ENCODE measurements around the gene C1orf185.
"Not testable (repeated sequence)": the region's sequence is repeated elsewhere in the genome, so short reads cannot be mapped to it uniquely, and the experiment has no call there.

C1orf185 gene

DNA sequence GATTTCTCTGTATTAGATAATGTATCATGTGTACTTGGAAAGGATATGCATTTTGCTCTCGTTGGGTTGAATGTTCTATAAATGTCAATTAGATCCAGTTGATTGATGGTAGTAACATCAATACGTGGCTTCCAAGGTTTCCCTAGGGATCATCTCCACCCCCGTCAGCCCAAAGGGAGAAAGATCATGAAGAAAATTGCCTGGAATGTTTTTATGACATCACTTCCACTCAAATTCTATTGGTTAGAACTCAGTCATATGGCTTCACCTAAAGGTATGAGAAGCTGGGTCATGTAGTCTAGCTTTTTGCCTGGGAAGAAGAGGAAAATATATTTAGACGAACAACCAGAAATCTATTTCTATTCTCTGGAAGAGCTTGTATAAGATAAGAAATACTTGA lies at the start of gene C1orf185:
TSS of gene C1orf185 (plus strand) at position 253 of the 400 bp plus-strand sequence. CDS start at position 259, 6 bp downstream.
- DNase-seq = no peak

DNA sequence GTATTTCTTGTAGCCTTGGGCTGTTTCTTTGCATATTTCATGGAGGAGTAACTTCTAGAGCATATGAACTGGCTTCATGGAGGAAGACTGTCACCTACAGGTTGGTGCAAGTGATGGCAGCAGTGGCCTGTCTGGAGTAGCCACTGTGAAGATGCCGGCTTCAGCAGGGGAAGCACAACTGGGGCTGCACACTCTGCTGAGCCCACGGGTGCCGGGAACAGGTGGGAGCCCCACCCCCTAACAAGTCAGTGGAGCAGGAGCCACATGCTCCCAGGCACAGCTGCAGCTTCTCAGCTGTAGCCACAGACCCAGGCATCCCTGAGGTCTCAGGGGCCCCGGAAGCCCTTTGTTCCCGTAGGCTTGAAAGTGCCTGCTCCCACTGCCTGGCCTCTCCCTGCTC lies 43.2 kb upstream of the C1orf185 start:
- peak; percentile 10 for DNase-seq

GRCh38 chr1:51061231-51061918 lies 40.7 kb upstream of the C1orf185 start:
- DNase-seq = no peak

DNA sequence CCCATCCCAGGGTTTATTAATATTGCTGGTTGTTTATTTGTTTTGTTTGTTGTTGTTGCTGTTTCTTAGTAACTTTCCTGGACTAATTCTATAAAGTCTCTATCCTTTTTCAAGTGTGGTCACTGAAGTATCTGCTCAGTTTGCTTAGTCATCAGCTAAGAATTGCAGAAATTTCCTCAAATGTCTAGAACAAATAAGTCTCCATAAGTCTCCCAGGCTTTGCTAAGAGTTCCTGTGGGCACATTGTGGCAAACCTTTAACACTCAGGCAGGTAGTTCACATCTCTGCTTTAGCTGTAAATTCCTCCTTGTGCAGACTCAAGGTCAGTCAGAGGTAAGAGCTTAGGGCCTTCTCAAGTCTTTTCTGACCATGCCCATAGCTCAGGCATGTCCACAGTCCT lies 38.9 kb upstream of the C1orf185 start:
- DNase-seq = no peak

DNA sequence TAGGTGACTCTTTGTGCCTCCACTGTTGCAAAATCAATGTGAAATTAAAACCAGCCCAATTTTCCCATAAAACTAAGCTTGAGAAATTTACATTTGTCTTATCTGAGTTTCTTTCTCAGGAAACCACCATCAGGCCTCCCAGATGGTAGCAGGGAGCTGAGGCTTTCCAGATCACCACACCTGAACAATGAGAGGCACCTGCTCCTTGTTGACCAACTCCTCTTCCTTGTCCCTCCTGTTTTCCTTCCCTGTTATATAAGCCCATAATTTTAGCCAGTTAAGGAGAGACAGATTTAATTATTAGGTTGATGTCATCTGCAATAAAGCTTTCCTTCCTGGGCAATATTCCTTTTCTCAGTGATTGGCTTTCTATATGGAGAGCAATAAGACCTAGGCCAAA lies 32.0 kb upstream of the C1orf185 start:
- DNase-seq = no peak

DNA sequence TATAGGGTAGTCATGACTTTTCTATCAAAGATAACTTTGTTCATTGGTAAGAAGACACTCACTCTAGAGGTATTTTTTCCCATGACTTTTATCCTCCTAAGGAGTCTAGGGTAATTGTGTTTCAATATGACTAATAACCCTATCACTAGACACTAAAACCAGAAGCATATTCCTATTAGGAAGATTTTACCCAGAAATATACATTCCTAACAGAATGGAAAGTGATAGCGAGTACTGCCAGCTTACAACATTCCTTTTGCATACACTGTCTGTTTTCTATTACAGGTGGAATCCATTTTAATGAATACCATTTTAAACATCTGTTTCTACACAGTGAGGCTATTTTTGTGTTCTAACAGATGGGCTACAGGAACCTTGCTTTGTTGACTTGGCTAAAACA lies 31.4 kb upstream of the C1orf185 start:
- no peak for DNase-seq

- no peak for DNase-seq
Measured at GRCh38 chr1:51071291-51072042, 30.6 kb upstream of the C1orf185 start.

GRCh38 chr1:51072043-51072439 lies 30.0 kb upstream of the C1orf185 start:
- DNase-seq = no peak

- no peak for DNase-seq
Measured at GRCh38 chr1:51072651-51073050, 29.4 kb upstream of the C1orf185 start.

DNA sequence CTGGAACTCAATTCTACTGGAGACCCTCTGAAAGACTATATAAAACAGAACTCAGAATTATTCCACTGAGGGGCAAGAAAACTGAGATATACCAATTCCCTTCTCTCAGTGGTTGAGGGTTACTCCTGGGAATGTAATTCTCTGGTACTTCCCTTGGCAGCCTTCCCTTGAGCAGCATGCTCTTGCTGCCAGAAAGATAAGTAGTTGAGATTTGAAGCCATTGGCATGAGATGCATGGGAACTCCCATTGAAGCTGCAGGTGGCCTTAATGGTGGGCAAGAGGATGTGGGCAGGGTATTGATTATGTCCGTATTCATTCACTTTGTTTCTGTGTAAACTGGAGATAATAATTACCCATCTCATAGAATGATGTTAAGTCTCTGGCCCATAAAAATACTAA lies 28.6 kb upstream of the C1orf185 start:
- no peak for DNase-seq

- no peak for DNase-seq
Measured at GRCh38 chr1:51086496-51087271, 15.3 kb upstream of the C1orf185 start.

DNA sequence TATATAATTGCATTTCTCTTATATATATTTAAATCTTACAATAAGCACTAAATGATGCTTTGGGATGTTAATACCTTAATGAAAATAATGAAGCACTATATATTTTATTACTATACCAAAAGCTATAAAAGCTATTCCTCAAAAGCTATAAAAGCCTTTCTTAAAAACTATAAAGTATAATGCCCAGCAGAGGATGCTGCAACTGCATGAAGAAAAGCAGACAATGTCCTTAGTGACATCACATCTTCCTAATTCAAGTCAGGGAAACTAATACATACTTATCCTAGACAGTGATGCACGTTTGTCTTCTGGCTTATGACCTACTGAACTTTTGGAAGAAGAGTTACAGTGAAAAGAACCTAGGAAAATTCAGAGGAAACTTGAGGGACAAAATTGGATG lies 13.6 kb upstream of the C1orf185 start:
- no peak for DNase-seq

DNA sequence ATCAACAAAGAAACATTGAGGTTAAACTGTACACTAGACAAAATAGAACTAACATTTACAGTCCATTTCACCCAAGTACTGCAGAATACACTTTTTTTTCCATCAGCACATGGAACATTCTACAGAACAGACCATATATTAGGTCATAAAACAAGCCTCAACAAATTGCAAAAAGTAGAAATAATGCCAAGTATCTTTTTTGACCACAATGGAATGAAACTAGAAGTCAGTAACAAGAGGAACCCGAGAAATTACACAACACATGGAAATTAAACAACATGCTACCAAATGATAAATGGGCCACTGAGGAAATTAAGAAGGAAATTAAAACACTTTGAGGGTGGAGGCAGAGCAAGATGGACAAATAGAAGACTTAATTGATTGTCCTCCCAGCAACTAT lies 8.4 kb upstream of the C1orf185 start:
- no peak for DNase-seq

DNA sequence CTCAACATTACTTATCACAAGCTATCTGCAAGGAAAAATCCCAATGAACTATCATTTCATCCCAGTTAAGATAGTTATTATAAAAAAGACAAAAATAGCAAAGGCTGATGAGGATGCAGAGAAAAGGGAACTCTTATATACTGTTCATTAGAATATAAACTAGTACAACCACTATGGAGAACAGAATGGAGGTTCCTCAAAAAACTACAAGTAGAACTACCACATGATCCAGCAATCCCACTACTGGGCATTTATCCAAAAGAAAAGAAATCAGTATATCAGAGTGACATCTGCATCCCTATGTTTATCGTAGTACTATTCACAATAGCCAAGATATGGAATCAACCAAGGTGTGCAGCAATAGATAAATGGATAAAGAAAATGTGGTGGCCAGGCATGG lies 4.9 kb upstream of the C1orf185 start:
- no peak for DNase-seq

DNA sequence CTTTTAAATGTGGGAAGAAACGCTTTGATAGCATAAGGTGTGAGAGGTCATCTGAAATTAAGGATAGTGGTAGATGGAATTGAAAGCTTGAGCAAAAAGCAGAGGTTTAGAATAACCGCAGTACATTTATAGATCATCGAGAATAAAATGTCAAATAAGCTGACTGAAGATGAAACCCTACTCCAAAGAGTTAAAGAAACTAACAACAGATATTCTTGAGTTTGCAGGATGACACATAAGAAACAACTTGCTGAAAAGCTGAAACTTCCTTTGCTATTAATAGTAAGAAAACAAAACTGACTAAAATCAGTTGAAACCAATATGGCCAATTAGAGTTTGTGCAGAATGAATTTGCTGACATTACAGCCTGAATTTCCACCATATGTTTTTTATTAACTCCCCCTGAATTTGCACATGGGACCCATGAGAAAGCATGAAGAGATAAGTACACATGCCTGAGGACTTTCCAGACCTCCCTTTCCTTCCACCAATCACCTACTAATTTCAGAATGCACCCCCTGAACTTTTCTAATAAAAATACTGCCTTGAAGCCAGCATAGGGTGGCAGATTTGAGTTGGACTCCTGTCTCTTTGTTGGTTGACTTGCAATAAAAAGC lies 1.7 kb upstream of the C1orf185 start:
- DNase-seq = no peak

DNA sequence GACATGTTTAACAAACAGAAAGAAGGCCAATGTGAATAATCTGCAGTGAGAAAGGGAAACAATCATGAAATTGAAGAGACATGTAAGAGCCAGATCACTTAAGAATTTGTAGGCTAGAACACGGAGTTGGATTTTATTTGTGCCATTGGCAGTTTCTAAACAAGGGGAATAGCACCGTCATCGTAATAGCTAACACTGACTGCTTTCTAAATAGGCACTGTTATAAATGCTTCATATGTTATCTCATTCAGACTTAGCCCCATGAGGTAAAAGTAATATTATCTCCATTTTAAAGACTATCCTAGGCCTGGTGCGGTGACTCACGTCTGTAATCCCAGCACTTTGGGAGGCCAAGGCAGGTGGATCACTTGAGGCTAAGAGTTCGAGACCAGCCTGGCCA lies 12.1 kb downstream of the C1orf185 start:
- DNase-seq = no peak

GRCh38 chr1:51115714-51116404 lies 13.8 kb downstream of the C1orf185 start:
- no peak for DNase-seq

GRCh38 chr1:51119331-51119730 lies 17.3 kb downstream of the C1orf185 start:
- DNase-seq = no peak

GRCh38 chr1:51120629-51121028 lies 18.6 kb downstream of the C1orf185 start:
- no peak for DNase-seq

DNA sequence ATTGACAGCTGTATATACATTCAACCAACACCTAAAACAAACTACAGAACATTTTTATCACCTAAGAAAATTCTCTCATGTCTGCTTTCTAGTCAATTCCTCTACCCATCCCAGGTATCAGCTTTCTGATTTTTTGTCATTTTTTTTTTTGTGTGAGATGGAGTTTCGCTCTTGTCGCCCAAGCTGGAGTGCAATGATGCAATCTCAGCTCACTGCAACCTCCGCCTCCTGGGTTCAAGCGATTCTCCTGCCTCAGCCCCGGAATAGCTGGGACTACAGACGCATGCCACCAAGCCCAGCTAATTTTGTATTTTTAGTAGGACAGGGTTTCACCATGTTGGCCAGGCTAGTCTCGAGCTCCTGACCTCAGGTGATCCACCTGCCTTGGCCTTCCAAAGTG lies 25.1 kb downstream of the C1orf185 start:
- DNase-seq = not testable (repeated sequence)

- DNase-seq = no peak
Measured at GRCh38 chr1:51131185-51131584, 29.2 kb downstream of the C1orf185 start.

DNA sequence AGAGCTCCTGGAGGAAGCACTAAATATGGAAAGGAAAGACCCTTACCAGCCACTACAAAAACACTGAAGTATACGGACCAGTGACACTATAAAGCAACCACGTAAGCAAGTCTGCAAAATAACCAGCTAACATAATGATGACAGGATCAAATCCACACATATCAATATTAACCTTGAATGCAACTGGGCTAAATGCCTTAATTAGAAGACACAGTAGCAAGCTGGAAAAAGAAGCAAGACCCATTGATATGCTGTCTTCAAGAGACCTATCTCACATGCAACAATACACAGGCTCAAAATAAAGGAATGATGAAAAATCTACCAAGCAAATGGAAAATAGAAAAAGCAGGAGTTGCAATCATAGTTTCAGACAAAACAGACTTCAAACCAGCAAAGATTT lies 31.0 kb downstream of the C1orf185 start:
- no peak for DNase-seq

DNA sequence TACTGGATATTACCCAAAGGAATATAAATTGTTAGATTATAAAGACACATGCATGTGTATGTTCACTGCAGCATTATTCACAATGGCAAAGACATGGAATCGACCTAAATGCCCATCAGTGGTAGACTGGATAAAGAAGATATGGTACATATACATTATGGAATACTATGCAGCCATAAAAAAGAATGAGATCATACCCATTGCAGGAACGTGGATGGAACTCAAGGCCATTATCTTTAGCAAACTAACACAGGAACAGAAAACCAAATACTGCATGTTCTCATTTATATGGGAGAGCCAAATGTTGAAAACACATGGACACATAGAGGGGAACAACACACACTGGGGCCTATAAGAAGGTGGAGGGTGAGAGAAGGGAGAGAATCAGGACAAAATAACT lies 35.7 kb downstream of the C1orf185 start:
- not testable (repeated sequence) for DNase-seq
